ENCODE results near the gene MTMR10.

DNA sequence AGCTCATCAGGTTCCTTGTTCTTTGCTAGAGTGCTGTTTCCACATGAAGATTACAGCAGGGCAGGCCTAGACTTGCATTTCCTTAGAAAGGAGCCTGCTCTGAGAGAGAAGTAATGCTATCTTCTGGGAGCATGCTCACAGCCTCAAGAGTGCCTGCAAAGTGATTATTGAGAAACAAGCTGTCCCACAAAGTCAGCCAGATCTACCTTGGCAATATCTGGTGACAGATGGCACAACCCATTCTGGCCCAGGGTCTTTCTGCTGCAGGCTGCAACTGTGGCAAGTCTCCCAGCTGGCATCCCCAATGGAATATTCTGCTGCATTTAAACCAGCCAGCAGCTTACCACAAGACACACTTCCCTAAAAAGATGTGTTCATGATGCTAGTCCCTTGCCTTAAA is 29.3 kb downstream of the MTMR10 start:
- TF ChIP-seq, protein P1, sequence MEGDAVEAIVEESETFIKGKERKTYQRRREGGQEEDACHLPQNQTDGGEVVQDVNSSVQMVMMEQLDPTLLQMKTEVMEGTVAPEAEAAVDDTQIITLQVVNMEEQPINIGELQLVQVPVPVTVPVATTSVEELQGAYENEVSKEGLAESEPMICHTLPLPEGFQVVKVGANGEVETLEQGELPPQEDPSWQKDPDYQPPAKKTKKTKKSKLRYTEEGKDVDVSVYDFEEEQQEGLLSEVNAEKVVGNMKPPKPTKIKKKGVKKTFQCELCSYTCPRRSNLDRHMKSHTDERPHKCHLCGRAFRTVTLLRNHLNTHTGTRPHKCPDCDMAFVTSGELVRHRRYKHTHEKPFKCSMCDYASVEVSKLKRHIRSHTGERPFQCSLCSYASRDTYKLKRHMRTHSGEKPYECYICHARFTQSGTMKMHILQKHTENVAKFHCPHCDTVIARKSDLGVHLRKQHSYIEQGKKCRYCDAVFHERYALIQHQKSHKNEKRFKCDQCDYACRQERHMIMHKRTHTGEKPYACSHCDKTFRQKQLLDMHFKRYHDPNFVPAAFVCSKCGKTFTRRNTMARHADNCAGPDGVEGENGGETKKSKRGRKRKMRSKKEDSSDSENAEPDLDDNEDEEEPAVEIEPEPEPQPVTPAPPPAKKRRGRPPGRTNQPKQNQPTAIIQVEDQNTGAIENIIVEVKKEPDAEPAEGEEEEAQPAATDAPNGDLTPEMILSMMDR (IDR thresholded peaks at IDR 0.05; ENCODE audit: borderline replicate concordance, extremely low read depth, low read length, poor library complexity, severe bottlenecking): no peak
- TF ChIP-seq EZH2 (IDR thresholded peaks at IDR 0.05; ENCODE audit: borderline replicate concordance, low read depth, low read length, severe bottlenecking): no peak

Measured in DND-41 (cell line).